GM19193 (cell line): ENCODE results near the gene AK4.

ENCODE experiments used
- POLR2A ChIP-seq: IDR thresholded peaks from 4 replicates; pipeline ENCODE4 v1.6.1; 2011; ENCODE audit not compliant: insufficient read depth, insufficient read length; ENCODE audit errors: extremely low read depth

Gene AK4

DNA sequence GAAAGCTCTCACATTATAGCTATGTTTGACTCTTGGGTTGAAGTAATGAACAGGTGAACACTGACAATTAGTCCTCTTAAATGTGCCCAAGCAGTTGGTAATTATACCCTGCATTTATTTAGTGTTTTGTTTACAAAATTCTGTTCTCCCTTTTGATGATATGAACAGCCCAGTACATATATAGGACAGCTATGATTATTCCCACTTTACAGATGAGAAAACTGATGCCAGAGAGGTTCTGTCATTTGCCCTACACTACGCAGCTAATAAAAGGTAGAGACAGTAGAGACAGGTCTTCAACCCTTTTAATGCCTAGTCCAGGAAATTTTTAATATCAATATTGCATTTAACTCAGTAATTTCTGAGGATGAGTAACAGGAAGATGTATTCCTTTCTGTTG lies 115.3 kb downstream of the AK4 start:
- TF ChIP-seq POLR2A = no peak

DNA sequence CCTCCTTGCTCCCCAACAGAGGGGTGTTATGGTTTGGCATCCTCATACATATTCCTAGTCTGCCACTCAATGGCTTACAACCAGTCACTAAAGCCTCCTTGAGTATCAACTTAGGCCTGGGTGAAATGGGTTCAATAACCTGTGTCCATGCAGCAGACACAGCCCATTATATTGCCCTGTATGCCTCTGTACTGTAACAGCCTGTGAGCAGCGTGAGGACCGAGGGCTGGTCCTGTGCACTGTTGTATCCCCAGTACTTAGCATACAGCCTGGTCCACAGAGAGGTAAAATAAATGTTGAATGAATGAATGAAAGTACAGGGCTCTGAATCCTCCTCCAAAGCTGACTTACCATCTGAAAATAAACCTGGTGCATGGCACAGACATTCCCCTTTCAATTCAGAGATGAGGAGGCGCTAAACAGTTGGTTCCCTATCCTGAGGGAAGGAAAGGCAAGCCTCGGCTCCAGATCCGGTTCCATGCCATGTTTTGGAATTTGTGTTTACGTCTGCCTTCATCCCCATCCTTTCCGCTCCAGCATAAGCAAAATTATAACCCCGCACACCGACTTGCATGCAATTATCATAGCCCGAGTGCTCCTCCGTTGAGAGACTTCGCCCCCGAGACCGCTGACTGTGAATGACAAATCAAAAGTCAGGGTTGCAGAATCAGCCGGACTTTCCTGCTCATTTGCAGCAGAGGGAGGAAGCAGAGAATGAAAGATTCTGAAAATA lies 116.4 kb downstream of the AK4 start:
- TF ChIP-seq POLR2A = no peak

DNA sequence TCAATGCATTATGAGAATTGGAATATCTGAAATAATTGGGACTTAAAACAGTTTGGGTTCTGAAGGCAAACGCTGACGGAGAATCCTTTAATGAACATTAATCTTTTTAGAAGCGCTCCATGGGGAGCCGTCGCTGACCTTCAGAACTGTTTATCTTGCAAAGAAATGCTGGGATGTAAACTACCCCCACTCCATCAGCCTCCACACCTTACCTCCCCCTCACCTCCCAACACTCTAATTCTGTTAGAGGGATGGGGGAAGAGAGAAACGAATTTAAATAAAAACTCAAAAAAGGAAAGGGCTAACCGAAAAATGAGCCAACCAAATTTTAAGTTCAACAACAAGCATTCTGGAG lies 117.3 kb downstream of the AK4 start:
- TF ChIP-seq POLR2A = no peak

DNA sequence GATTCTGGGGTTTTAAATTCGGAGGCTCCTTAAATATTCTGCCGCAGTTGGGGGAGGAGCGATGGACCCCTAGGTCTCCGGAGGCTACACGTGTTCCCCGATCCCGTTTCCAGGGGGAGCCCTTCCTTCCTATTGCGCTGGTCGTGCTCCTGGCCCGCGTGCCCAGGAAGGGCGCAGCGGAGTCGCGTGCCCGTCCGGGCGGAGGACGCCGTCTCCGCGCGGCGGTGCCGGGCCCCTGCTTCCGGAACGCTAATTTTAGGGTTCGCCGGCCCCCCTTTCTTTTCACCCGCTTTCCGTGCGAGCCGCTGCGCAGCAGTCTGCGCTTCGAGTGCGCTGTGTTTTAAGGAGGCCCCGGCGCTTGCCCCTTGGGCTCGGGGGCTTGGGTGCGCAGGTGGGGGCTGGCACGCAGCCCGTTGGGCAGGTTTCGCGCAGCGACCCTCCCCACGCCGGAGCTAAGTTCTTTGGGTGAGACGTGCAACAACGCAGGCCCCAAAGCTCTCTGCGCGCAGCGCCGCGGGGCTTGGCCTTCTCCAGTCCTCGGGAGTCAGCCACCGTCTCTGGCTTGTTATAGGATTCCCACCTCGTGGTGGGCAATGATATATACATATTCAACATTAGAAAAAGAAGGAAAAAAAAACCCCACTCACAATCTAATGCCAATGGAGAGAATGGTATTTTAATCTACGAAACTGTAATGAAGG lies 117.8 kb downstream of the AK4 start:
- no peak for TF ChIP-seq POLR2A

DNA sequence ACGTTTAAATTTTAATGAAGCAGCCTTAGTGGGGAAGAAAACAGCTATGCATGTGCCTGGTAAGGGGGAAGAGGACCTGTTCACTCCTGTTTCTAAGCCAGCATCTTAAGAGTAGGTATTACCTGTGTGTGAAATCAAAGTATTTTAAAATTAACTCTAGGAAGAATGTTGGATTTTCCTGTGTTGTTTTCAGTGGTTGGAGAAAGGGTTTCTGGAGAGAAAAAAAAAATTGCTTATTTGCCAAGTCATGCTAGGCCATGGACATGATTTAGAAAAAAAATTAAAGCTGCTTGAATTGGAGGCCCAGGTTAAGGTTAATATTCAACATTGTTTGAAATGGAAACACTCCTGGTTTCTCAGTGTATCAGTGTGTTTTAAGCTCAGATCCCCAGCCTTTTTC lies 118.5 kb downstream of the AK4 start:
- TF ChIP-seq POLR2A = no peak

DNA sequence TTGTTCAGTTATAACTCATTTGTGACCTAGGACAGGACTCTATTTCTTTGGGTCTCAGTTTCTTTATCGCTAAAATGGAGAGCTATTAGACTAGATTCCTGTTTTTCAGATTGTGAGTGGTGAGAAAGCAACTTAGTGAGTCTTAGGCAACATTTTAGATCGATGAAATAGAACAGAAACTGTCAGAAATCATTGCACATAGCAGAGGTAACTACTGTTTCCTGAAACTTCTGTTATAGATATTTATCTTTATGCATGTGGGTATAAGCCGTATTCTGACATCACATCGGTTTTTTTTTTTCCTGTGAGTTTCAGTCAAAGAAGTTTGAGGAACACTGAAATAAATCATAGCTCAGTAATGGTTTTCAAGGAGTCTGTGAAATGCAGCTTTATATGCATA lies 119.3 kb downstream of the AK4 start:
- no peak for TF ChIP-seq POLR2A

DNA sequence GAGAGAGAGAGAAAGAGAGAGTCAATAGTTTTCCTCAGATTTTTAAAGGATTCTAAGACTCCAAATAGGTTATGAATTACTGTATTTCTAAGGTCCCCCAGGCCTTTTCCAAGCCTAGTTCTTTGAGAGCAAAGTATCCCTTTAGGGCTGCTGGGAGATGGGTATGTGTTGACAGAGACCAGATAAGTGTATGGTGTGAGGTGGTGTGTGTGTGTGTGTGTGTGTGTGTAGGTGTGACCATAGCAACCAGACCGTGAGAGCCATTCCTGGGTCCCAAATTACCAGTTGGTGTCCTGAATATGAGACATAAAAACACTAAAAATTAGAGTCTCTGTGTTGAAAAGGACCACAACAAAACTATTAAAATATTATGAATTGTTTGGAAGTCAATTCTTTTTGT lies 119.7 kb downstream of the AK4 start:
- TF ChIP-seq POLR2A = no peak

DNA sequence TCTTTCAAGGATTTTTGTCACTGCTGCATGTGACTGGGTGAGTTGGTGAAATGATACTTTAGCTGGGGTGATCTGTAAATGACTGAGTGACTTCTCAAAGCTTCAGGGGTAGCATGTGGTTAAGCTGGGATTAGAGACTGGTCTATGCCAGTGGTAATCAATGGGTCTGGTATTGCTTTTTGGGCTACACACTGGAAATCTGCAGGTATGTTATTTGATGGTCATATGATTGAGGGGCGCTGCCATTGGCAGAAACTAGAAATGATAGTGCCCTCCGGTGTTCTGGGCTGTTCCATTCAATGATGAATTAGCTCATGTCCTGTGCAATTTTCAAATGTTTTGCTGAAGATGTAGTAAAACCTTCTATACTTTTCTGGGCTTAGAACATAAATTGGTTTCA lies 121.6 kb downstream of the AK4 start:
- TF ChIP-seq POLR2A = no peak

DNA sequence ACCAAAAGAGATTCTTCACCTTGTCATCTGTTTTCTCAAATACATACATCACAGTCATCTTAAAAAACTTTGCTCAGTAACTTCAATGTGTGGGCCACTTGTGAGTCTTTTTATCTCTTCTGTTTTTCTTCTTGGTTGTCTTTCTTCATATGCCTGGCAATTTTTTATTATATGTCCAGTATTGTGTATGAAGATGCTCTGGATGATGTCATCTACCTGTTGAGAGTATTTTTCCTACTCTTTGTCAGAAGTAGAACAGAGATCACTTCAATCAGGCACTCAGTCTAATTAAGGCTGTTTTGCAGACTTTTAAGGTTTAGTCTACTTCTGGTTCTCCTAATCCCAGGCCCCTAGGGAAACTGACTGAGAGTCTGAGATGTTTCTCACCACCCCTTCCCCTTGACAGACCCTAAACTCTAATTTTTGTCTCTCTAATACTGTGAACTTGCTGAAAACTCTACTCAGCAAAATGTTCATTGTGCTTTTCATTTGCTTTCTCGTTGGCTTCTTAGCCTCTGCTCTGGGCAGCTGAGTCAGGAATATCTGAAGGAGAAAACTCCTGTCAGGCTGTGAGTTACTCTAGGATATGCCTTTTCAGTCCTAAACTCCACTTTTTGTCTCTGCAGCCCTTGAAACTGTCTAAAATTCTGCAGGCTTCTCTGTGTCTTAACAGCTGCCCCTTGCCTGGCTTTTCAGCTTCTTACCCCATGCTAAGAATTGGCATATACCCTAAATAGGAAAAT lies 128.4 kb downstream of the AK4 start:
- no peak for TF ChIP-seq POLR2A

DNA sequence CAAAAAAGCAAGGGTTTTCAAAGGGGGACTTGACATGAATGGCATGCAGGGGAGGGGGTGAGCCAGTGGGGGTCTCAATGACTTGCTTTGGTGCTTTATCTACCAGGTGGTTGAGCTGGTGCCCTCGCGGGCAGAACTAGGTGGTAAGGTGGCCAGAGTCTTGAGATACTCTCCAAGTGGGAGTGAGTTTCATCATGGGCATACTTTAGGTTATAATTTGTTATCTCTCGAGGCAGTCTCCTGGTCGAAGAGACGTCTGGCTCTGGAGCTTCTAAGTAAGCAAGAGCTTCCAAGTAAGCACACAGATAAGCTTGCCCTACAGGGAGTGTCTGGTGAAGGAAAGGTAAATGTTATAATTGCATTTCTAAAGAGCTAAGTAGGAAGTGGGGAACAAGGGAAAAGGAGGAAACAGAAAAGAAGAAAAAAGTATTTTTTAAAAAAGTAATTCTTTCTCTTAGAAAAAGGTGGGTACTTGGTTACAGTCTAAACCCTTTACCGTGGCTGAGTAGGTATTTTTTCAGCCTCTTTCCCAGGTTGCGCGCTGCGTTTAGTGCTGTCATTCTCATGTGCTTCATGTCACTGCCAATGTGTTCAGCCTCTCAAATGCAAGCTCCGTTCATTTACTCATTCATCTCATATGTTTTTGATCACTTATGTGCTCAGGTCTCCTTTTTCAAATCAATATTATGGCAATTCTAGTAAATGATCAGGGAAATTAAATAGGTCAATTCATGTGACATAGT lies 129.8 kb downstream of the AK4 start:
- TF ChIP-seq POLR2A = no peak

DNA sequence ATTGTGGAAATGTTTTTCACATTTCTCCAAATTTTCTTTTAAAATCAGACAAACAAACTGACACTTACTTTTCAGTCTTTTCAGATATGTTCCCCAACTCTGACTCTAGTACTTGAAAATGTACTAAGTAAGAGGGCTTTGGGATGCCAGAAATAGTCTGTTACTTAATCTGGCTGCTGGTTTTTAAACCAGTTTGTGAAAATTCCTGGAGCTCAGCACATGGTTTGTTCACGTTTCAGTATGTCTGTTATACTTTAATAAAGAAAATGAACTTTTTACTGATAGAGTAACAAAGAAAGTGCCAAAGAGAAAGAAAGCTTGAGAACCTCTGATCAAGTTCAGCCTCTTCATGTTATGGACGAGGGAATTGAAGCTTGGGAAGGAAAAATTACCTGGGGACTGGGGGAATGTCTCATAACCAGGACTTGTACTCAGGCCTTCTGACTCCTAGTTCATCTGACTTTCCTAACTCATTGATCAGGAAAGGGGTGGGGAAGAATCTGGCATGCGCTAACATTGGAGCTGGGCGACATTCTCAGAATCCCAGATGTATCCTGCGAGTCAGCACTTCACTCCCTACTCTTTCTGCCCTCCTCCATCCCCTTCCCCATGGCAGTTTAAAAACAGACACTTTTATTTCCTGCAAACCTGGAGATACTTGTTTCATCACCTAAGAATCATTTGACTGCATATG lies 130.5 kb downstream of the AK4 start:
- no peak for TF ChIP-seq POLR2A

DNA sequence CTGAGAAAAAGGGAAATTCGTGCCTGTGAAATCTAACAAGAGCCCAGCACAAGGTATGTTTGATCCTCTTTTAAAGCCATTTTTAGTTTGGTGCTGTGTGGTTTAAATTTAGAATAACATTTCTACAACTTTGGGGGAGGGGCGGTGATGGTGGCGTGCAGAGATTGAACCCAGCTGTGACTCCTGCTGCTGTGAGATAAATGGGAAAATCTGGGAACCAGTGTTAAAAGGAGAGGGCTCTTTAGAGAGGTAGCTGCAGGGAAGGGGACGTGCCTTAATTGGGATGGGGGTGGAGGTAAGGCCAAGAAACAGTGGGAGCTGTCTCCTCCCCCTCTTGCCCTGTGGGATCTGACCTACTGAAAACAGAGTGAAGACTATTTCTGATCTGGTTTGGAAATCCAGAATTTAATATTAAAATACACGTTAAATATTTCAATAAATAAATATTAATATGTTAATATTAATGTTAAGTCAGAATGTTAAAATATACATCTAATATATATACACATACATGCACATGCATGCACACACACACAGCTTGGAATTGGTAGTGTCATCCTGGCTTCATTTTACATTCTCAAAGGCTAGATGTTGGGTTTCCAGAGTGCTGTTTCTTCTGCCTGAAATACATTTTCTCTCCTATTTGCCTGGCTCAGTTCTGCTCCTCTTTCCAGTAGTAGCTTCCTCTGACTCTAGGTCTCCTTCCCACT lies 131.2 kb downstream of the AK4 start:
- no peak for TF ChIP-seq POLR2A
